Measurements from ENCODE around the gene GNS.
"Not testable (repeated sequence)": the region's sequence is repeated elsewhere in the genome, so short reads cannot be mapped to it uniquely, and the experiment has no call there.

The GNS gene

GRCh38 chr12:64699504-64700115 lies 59.6 kb downstream of the GNS start:
- DNase-seq (ENCODE audit: low read depth) = no peak
- H3K4me3 ChIP-seq (ENCODE audit: control insufficient read depth, low read depth, low read length) = no peak overlapping the region
- TF ChIP-seq CTCF (IDR thresholded peaks at IDR 0.05; ENCODE audit: control insufficient read depth, insufficient read depth, low read depth, low read length, missing control alignments) = no peak

- DNase-seq (ENCODE audit: low read depth) = no peak
- no peak overlapping the region for H3K4me3 ChIP-seq (ENCODE audit: control insufficient read depth, low read depth, low read length)
- TF ChIP-seq CTCF (IDR thresholded peaks at IDR 0.05; ENCODE audit: control insufficient read depth, insufficient read depth, low read depth, low read length, missing control alignments) = peak; percentile 31
These were observed 63.0 kb downstream of the GNS start for GRCh38 chr12:64696080-64696741.

GRCh38 chr12:64695550-64695949 lies 63.7 kb downstream of the GNS start:
- TF ChIP-seq CTCF (IDR thresholded peaks at IDR 0.05; ENCODE audit: control insufficient read depth, insufficient read depth, low read depth, low read length, missing control alignments) = no peak
- no peak overlapping the region for H3K4me3 ChIP-seq (ENCODE audit: control insufficient read depth, low read depth, low read length)
- DNase-seq (ENCODE audit: low read depth) = no peak

GRCh38 chr12:64694130-64695040 lies 64.8 kb downstream of the GNS start:
- no peak for DNase-seq (ENCODE audit: low read depth)
- H3K4me3 ChIP-seq (ENCODE audit: control insufficient read depth, low read depth, low read length) = no peak overlapping the region
- TF ChIP-seq CTCF (IDR thresholded peaks at IDR 0.05; ENCODE audit: control insufficient read depth, insufficient read depth, low read depth, low read length, missing control alignments) = no peak

- TF ChIP-seq CTCF (IDR thresholded peaks at IDR 0.05; ENCODE audit: control insufficient read depth, insufficient read depth, low read depth, low read length, missing control alignments) = no peak
- no peak for DNase-seq (ENCODE audit: low read depth)
- no peak overlapping the region for H3K4me3 ChIP-seq (ENCODE audit: control insufficient read depth, low read depth, low read length)
These were observed 67.2 kb downstream of the GNS start for GRCh38 chr12:64691795-64692583.

- H3K4me3 ChIP-seq (ENCODE audit: control insufficient read depth, low read depth, low read length) = no peak overlapping the region
- no peak for DNase-seq (ENCODE audit: low read depth)
- TF ChIP-seq CTCF (IDR thresholded peaks at IDR 0.05; ENCODE audit: control insufficient read depth, insufficient read depth, low read depth, low read length, missing control alignments) = no peak
These were observed 67.9 kb downstream of the GNS start for GRCh38 chr12:64691227-64691794.

GRCh38 chr12:64690236-64690635 lies 69.0 kb downstream of the GNS start:
- not testable (repeated sequence) for H3K4me3 ChIP-seq (ENCODE audit: control insufficient read depth, low read depth, low read length); DNase-seq (ENCODE audit: low read depth)

All from AG09309 (cell line).